Measurements from ENCODE around the gene PPARD. TPM values are rescaled to one million over a fixed set of nuclear protein-coding genes. Genes with fewer than 3 reads are reported as not detected.

Gene PPARD
- total RNA-seq, 1 donor from 2014 or later, result 19.0 TPM

Other genes with a start within 250 kb of the PPARD start
- gene TCP11, start 201.2 kb upstream of the PPARD start, total RNA-seq, result not detected in 2 replicates
- gene SCUBE3, start 128.6 kb upstream of the PPARD start, total RNA-seq, result 0.02 and 0.07 TPM in 2 replicates
- gene ZNF76, start 82.8 kb upstream of the PPARD start, total RNA-seq, result 31.0 and 31.4 TPM in 2 replicates
- gene DEF6, start 44.7 kb upstream of the PPARD start, total RNA-seq, result 103 and 113 TPM in 2 replicates
- gene FANCE, start 109.8 kb downstream of the PPARD start, total RNA-seq, result 19.6 and 22.1 TPM in 2 replicates
- 1,702 and 1,710 TPM in 2 replicates for gene RPL10A, start 125.8 kb downstream of the PPARD start, total RNA-seq
- gene TEAD3, start 154.5 kb downstream of the PPARD start, total RNA-seq, result 1.7 and 2.2 TPM in 2 replicates
- gene TULP1, start 170.3 kb downstream of the PPARD start, total RNA-seq, result not detected in 2 replicates